Islet precursor cell (in vitro differentiated cells): ENCODE measurements around the gene TMUB1.

Source experiments
- DNase-seq: peaks from one replicate; pipeline ENCODE4 v3.0.0-alpha.2; 2018

The TMUB1 gene

GRCh38 chr7:151082141-151083070, 887 bp downstream of the TMUB1 start:
- DNase-seq, result peak; percentile 46

- peak; percentile 80 for DNase-seq
These were observed 1.9 kb downstream of the TMUB1 start for GRCh38 chr7:151081170-151082101.

- peak; percentile 96 for DNase-seq
These were observed 2.6 kb downstream of the TMUB1 start, which contains the start of gene FASTK for GRCh38 chr7:151080522-151081169. TSS of gene FASTK (minus strand) at chr7:151080809. CDS start at chr7:151080766, 43 bp downstream.

GRCh38 chr7:151080067-151080521, 3.2 kb downstream of the TMUB1 start:
- DNase-seq, result no peak

- DNase-seq, result no peak
These were observed 3.9 kb downstream of the TMUB1 start for GRCh38 chr7:151079199-151079910.

GRCh38 chr7:151078233-151079040, 4.9 kb downstream of the TMUB1 start:
- peak; percentile 88 for DNase-seq

GRCh38 chr7:151077705-151078232, 5.5 kb downstream of the TMUB1 start:
- no peak for DNase-seq

GRCh38 chr7:151076863-151077704, 6.2 kb downstream of the TMUB1 start:
- peak; percentile 73 for DNase-seq

- no peak for DNase-seq
These were observed 7.3 kb downstream of the TMUB1 start for GRCh38 chr7:151075978-151076426.

- no peak for DNase-seq
These were observed 7.7 kb downstream of the TMUB1 start for GRCh38 chr7:151075662-151075971.

GRCh38 chr7:151074817-151075661, 8.3 kb downstream of the TMUB1 start:
- DNase-seq, result no peak

- DNase-seq, result no peak
These were observed 9.3 kb downstream of the TMUB1 start for GRCh38 chr7:151073990-151074389.

GRCh38 chr7:151071032-151071866, 12.0 kb downstream of the TMUB1 start:
- no peak for DNase-seq

GRCh38 chr7:151070574-151070960, 12.7 kb downstream of the TMUB1 start:
- no peak for DNase-seq

GRCh38 chr7:151069841-151070573, 13.3 kb downstream of the TMUB1 start:
- no peak for DNase-seq

- peak; percentile 74 for DNase-seq
These were observed 15.1 kb downstream of the TMUB1 start for GRCh38 chr7:151068069-151068773.
